ENCODE results near the gene ART1.
A peak's percentile ranks its signal among the peaks of the same experiment; 100 is the strongest.
"Not testable (repeated sequence)": the region's sequence is repeated elsewhere in the genome, so short reads cannot be mapped to it uniquely, and the experiment has no call there.

The ART1 gene

GRCh38 chr11:3642071-3642951 is 2.6 kb upstream of the ART1 start:
- peak overlapping the region; percentile 57 for H3K9ac ChIP-seq (ENCODE audit: low read depth, low read length)
- peaks cover 6% of the 10 kb centered on the region; the same call in 1 of the 2 replicates for H3K9me3 ChIP-seq (ENCODE audit: control insufficient read depth, insufficient read depth, low read length)
- H3K4me1 ChIP-seq (ENCODE audit: insufficient read depth, low read length): 0 out of 2 replicates have a peak, but pooled peaks cover 5% of the 10 kb centered on the region
- no peaks in the 10 kb centered on the region for H3K36me3 ChIP-seq (ENCODE audit: insufficient read depth, low read length)

GRCh38 chr11:3643102-3643546 is 1.8 kb upstream of the ART1 start:
- not testable (repeated sequence) for H3K36me3 ChIP-seq (ENCODE audit: insufficient read depth, low read length); H3K4me1 ChIP-seq (ENCODE audit: insufficient read depth, low read length)
- peak overlapping the region; percentile 57 for H3K9ac ChIP-seq (ENCODE audit: low read depth, low read length)

GRCh38 chr11:3645552-3645951 is 624 bp downstream of the ART1 start:
- no peak overlapping the region for H3K9ac ChIP-seq (ENCODE audit: low read depth, low read length)
- H3K36me3 ChIP-seq (ENCODE audit: insufficient read depth, low read length): no peaks in the 10 kb centered on the region
- H3K9me3 ChIP-seq (ENCODE audit: control insufficient read depth, insufficient read depth, low read length): peaks cover 9% of the 10 kb centered on the region
- 0 out of 2 replicates have a peak, but pooled peaks cover 5% of the 10 kb centered on the region for H3K4me1 ChIP-seq (ENCODE audit: insufficient read depth, low read length)

More at GRCh38 chr11:3643102-3643546, 1.8 kb upstream of the ART1 start:
- not testable (repeated sequence) for H3K9me3 ChIP-seq (ENCODE audit: control insufficient read depth, insufficient read depth, low read length)

GRCh38 chr11:3648843-3649242 is 3.9 kb downstream of the ART1 start:
- H3K9ac ChIP-seq (ENCODE audit: low read depth, low read length); H3K36me3 ChIP-seq (ENCODE audit: insufficient read depth, low read length); H3K4me1 ChIP-seq (ENCODE audit: insufficient read depth, low read length); H3K9me3 ChIP-seq (ENCODE audit: control insufficient read depth, insufficient read depth, low read length): not testable (repeated sequence)

- H3K36me3 ChIP-seq (ENCODE audit: insufficient read depth, low read length); H3K9ac ChIP-seq (ENCODE audit: low read depth, low read length); H3K9me3 ChIP-seq (ENCODE audit: control insufficient read depth, insufficient read depth, low read length); H3K4me1 ChIP-seq (ENCODE audit: insufficient read depth, low read length): not testable (repeated sequence)
Observed at GRCh38 chr11:3649374-3649773, 4.4 kb downstream of the ART1 start.

GRCh38 chr11:3652514-3652913 is 7.6 kb downstream of the ART1 start:
- not testable (repeated sequence) for H3K9ac ChIP-seq (ENCODE audit: low read depth, low read length); H3K9me3 ChIP-seq (ENCODE audit: control insufficient read depth, insufficient read depth, low read length); H3K36me3 ChIP-seq (ENCODE audit: insufficient read depth, low read length); H3K4me1 ChIP-seq (ENCODE audit: insufficient read depth, low read length)

- Histone ChIP-seq H3K36me3 (ENCODE audit: insufficient read depth, low read length) (no peaks in the 10 kb centered on the region), H3K4me1 (ENCODE audit: insufficient read depth, low read length) (no peaks in the 10 kb centered on the region), H3K9me3 (ENCODE audit: control insufficient read depth, insufficient read depth, low read length) (no peaks in the 10 kb centered on the region), H3K9ac (ENCODE audit: low read depth, low read length) (no peak overlapping the region; the same call in 1 of the 2 replicates)
Observed at GRCh38 chr11:3655547-3655946, 10.6 kb downstream of the ART1 start.

- H3K9me3 ChIP-seq (ENCODE audit: control insufficient read depth, insufficient read depth, low read length); H3K9ac ChIP-seq (ENCODE audit: low read depth, low read length); H3K36me3 ChIP-seq (ENCODE audit: insufficient read depth, low read length); H3K4me1 ChIP-seq (ENCODE audit: insufficient read depth, low read length): not testable (repeated sequence)
Observed at GRCh38 chr11:3657331-3657730, 12.4 kb downstream of the ART1 start.

GRCh38 chr11:3658252-3658651 is 13.3 kb downstream of the ART1 start:
- Histone ChIP-seq H3K4me1 (ENCODE audit: insufficient read depth, low read length) (no peaks in the 10 kb centered on the region), H3K9ac (ENCODE audit: low read depth, low read length) (no peak overlapping the region), H3K9me3 (ENCODE audit: control insufficient read depth, insufficient read depth, low read length) (no peaks in the 10 kb centered on the region), H3K36me3 (ENCODE audit: insufficient read depth, low read length) (no peaks in the 10 kb centered on the region)

- Histone ChIP-seq H3K9me3 (ENCODE audit: control insufficient read depth, insufficient read depth, low read length) (no peaks in the 10 kb centered on the region), H3K9ac (ENCODE audit: low read depth, low read length) (no peak overlapping the region), H3K36me3 (ENCODE audit: insufficient read depth, low read length) (no peaks in the 10 kb centered on the region), H3K4me1 (ENCODE audit: insufficient read depth, low read length) (no peaks in the 10 kb centered on the region)
Observed at GRCh38 chr11:3659595-3660515, 14.9 kb downstream of the ART1 start.

GRCh38 chr11:3660960-3661359 is 16.0 kb downstream of the ART1 start:
- no peaks in the 10 kb centered on the region for H3K36me3 ChIP-seq (ENCODE audit: insufficient read depth, low read length)
- H3K4me1 ChIP-seq (ENCODE audit: insufficient read depth, low read length): no peaks in the 10 kb centered on the region
- H3K9me3 ChIP-seq (ENCODE audit: control insufficient read depth, insufficient read depth, low read length): no peaks in the 10 kb centered on the region
- no peak overlapping the region for H3K9ac ChIP-seq (ENCODE audit: low read depth, low read length)

- Histone ChIP-seq H3K9ac (ENCODE audit: low read depth, low read length) (no peak overlapping the region), H3K9me3 (ENCODE audit: control insufficient read depth, insufficient read depth, low read length) (no peaks in the 10 kb centered on the region), H3K4me1 (ENCODE audit: insufficient read depth, low read length) (no peaks in the 10 kb centered on the region), H3K36me3 (ENCODE audit: insufficient read depth, low read length) (no peaks in the 10 kb centered on the region)
Observed at GRCh38 chr11:3662856-3663255, 17.9 kb downstream of the ART1 start.

- H3K4me1 ChIP-seq (ENCODE audit: insufficient read depth, low read length): no peaks in the 10 kb centered on the region
- no peak overlapping the region for H3K9ac ChIP-seq (ENCODE audit: low read depth, low read length)
- peaks cover 2% of the 10 kb centered on the region; the same call in 1 of the 2 replicates for H3K36me3 ChIP-seq (ENCODE audit: insufficient read depth, low read length)
Observed at GRCh38 chr11:3664032-3664630, 19.2 kb downstream of the ART1 start.

GRCh38 chr11:3665336-3666022 is 20.6 kb downstream of the ART1 start:
- Histone ChIP-seq H3K9ac (ENCODE audit: low read depth, low read length) (no peak overlapping the region), H3K9me3 (ENCODE audit: control insufficient read depth, insufficient read depth, low read length) (no peaks in the 10 kb centered on the region; the same call in 1 of the 2 replicates), H3K4me1 (ENCODE audit: insufficient read depth, low read length) (no peaks in the 10 kb centered on the region), H3K36me3 (ENCODE audit: insufficient read depth, low read length) (peaks cover 2% of the 10 kb centered on the region; the same call in 1 of the 2 replicates)

More at GRCh38 chr11:3664032-3664630, 19.2 kb downstream of the ART1 start:
- H3K9me3 ChIP-seq (ENCODE audit: control insufficient read depth, insufficient read depth, low read length): no peaks in the 10 kb centered on the region; the same call in 1 of the 2 replicates
